M059J (cell line): ENCODE results near the gene CTRL. TPM values are rescaled to one million over a fixed set of nuclear protein-coding genes. Genes with fewer than 3 reads are reported as not detected.

Source experiments
- DNase-seq: peaks from one replicate; pipeline ENCODE4 v3.0.0-alpha.2; 2012; ENCODE audit warnings: low read depth
- total RNA-seq: library from RNA; depleted of rRNA; stranded (reverse); fragments of >200 nt; shearing (Covaris generic); gene quantifications from 2 replicates; pipeline ENCODE4 v1.2.3, GENCODE V29; 2014; rRNA removed

The CTRL gene
- total RNA-seq, 1 experiment from 2014 or later, result not detected

DNA sequence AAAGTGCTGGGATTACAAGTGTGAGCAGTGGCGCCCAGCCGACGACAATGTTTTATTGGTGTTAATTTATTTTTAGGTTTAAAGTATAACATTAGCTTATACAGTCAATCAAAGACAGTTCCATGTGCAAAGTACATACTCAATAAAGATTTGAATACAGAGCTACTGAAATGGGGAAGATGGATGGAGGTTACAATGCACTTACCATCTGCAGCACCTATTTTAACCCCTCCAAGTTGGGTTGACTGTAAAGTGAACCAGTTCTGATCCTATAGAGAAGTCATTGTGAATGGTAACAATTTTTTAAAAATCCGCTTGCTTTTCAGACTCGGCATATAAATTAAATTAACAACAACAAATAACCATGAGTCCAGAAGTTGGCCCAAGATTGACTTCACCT is 39.3 kb downstream of the CTRL start:
- DNase-seq, result no peak

GRCh38 chr16:67888331-67888730 is 43.3 kb downstream of the CTRL start:
- DNase-seq, result no peak

GRCh38 chr16:67886387-67886786 is 45.3 kb downstream of the CTRL start:
- DNase-seq, result no peak

GRCh38 chr16:67885976-67886375 is 45.7 kb downstream of the CTRL start:
- DNase-seq, result no peak

GRCh38 chr16:67885545-67885944 is 46.1 kb downstream of the CTRL start:
- DNase-seq, result no peak

DNA sequence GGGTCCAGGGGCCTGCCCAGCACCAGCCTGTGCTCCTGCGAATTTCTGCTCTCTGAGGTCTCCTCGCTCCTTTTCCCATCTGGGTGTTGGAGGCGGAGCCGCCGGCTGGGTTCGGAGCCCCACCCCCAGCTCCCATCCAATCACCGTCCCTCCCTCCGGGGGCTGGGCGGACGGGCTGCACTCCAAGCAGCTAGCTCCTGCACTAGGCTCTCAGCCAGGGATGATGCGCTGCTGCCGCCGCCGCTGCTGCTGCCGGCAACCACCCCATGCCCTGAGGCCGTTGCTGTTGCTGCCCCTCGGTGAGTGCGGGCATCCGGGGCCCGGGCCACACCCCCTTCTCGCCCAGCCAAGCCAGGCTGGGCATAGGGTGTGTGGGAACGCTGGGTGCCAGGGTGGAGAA is 47.0 kb downstream of the CTRL start, which contains the start of gene NRN1L:
Gene NRN1L (plus strand): TSS at position 202 of the 400 bp plus-strand sequence. CDS start 19 bp downstream, at position 221.
- peak; percentile 58 for DNase-seq

- DNase-seq, result peak; percentile 42
Measured at GRCh38 chr16:67883872-67884261, 47.8 kb downstream of the CTRL start.

DNA sequence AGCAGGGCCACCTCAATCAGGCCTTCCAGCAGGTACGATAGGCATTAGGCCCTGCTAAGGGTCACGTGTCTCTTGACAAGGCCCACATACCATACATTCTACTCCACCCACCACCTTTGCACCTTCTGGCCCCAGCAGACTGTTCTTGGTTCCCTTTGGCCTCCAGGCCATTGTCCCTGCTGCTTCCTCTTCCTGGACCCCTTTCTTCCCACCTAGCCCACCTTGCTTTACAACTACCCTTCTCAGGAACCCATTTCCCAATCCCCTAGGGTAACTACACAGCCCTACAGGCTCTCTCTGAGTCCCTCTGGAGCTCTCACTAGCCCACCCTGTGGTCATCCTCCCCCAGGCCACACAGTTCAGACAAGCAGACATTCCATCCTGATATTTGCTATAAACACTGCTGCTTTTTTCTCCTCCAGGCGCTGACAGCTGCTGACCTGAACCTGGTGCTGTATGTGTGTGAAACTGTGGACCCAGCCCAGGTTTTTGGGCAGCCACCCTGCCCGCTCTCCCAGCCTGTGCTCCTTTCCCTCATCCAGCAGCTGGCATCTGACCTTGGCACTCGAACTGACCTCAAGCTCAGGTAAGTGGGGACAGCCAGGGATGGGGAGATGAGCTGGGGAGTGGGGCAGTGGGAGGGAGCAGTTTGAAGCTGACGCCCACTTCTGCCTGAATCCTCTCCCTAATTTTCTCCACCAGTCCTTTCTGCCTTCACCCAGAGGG is 48.4 kb downstream of the CTRL start:
- DNase-seq, result no peak

DNA sequence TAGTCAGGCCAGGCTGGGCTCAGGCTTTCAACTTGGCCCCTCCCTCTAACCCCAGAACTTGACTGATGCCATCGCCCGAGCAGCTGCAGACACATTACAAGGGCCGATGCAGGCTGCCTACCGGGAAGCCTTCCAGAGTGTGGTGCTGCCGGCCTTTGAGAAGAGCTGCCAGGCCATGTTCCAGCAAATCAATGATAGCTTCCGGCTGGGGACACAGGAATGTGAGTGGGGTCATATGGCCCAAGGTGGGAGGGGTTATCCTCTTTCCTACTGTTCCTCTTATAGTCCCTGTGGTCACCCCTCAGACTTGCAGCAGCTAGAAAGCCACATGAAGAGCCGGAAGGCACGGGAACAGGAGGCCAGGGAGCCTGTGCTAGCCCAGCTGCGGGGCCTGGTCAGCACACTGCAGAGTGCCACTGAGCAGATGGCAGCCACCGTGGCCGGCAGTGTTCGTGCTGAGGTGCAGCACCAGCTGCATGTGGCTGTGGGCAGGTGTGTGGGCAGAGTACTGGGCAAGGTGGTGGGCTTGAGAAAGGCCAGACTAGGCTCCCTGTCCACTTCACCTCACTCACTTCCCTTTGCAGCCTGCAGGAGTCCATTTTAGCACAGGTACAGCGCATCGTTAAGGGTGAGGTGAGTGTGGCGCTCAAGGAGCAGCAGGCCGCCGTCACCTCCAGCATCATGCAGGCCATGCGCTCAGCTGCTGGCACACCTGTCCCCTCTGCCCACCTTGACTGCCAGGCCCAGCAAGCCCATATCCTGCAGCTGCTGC is 49.1 kb downstream of the CTRL start:
- no peak for DNase-seq

DNA sequence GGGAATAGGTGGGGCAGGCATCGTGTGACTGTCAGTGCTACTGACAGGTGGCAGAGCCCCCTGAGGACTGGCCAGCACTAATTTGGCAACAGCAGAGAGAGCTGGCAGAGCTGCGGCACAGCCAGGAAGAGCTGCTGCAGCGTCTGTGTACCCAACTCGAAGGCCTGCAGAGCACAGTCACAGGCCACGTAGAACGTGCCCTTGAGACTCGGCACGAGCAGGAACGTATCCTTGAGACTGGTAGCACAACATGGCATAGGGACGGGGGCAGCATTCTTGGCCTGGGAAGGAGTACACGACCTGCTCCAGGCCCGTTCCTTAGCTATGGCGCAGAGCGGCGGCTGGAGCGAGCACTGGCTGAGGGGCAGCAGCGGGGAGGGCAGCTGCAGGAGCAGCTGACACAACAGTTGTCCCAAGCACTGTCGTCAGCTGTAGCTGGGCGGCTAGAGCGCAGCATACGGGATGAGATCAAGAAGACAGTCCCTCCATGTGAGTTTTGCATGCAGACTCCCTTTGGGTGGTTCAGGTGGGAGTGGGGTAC is 50.0 kb downstream of the CTRL start:
- DNase-seq, result no peak

- no peak for DNase-seq
Measured at GRCh38 chr16:67880584-67880983, 51.1 kb downstream of the CTRL start.

DNA sequence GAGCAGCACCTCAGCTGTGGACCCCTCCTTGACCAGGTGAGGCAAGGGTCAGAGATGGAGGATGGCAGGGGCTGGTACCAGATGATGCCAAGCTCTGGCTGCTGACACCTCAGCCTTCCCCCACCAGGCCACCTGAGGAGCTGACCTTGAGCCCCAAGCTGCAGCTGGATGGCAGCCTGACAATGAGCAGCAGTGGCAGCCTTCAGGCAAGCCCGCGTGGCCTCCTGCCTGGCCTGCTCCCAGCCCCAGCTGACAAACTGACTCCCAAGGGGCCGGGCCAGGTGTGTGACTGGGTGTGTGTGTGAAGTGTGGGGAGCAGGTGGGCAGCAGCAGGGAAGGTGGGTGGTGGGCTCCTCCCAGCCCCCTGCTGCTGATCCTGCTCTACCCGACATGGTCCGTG is 51.7 kb downstream of the CTRL start:
- DNase-seq, result no peak

Other genes starting within 250 kb of the CTRL start
- gene GFOD2, start 212.5 kb downstream of the CTRL start, total RNA-seq, result 11.7 and 18.6 TPM in 2 replicates
- 3.6 and 5.4 TPM in 2 replicates for gene RANBP10, start 125.3 kb downstream of the CTRL start, total RNA-seq
- gene TSNAXIP1, start 125.0 kb downstream of the CTRL start, total RNA-seq, result 0.12 and 0.39 TPM in 2 replicates
- 41.0 and 45.2 TPM in 2 replicates for gene THAP11, start 89.5 kb downstream of the CTRL start, total RNA-seq
- gene NUTF2, start 84.9 kb downstream of the CTRL start, total RNA-seq, result 296 and 347 TPM in 2 replicates
- gene CENPT, start 84.2 kb downstream of the CTRL start, total RNA-seq, result 18.0 and 25.0 TPM in 2 replicates
- gene EDC4, start 58.8 kb downstream of the CTRL start, total RNA-seq, result 38.9 and 66.1 TPM in 2 replicates
- 0.42 TPM in 1 of 2 replicates, not detected in the other for gene NRN1L, start 47.0 kb downstream of the CTRL start, total RNA-seq
- gene PSKH1, start 38.6 kb downstream of the CTRL start, total RNA-seq, result 6.1 and 8.2 TPM in 2 replicates
- 53.8 and 63.5 TPM in 2 replicates for gene PSMB10, start 5.0 kb upstream of the CTRL start, total RNA-seq
- gene LCAT, start 12.3 kb upstream of the CTRL start, total RNA-seq, result 4.6 and 5.2 TPM in 2 replicates
- gene SLC12A4, start 36.8 kb upstream of the CTRL start, total RNA-seq, result 26.1 and 30.7 TPM in 2 replicates
- not detected in 2 replicates for gene DPEP3, start 48.6 kb upstream of the CTRL start, total RNA-seq
- not detected in 2 replicates for gene DPEP2, start 67.6 kb upstream of the CTRL start, total RNA-seq
- not detected in 2 replicates for gene DPEP2NB, start 84.0 kb upstream of the CTRL start, total RNA-seq
- gene DDX28, start 91.4 kb upstream of the CTRL start, total RNA-seq, result 11.7 and 13.8 TPM in 2 replicates
- gene DUS2, start 91.4 kb upstream of the CTRL start, total RNA-seq, result 10.7 and 20.6 TPM in 2 replicates
- 24.9 and 31.9 TPM in 2 replicates for gene NFATC3, start 153.5 kb upstream of the CTRL start, total RNA-seq